Measurements from ENCODE around the gene GPR158.

- TF ChIP-seq CTCF (IDR thresholded peaks at IDR 0.05; ENCODE audit: poor library complexity): no peak
- no peak for TF ChIP-seq EZH2 (IDR thresholded peaks at IDR 0.05; ENCODE audit: borderline replicate concordance)
- TF ChIP-seq EZH2phosphoT487 (IDR thresholded peaks at IDR 0.05; ENCODE audit: low read depth, severe bottlenecking, unreplicated experiment): no peak
Observed at GRCh38 chr10:25294032-25294926, 119.5 kb downstream of the GPR158 start.

Data from hepatocyte (in vitro differentiated cells).